CD4-positive, alpha-beta T cell treated with Interleukin-10 for 1 hour (primary cell): ENCODE measurements around the gene MON1A.

ENCODE experiments used
- DNase-seq: peaks from one replicate; pipeline ENCODE4 v3.0.0-alpha.2; 2020

MON1A gene

GRCh38 chr3:49886922-49887265, 42.7 kb downstream of the MON1A start:
- no peak for DNase-seq

DNA sequence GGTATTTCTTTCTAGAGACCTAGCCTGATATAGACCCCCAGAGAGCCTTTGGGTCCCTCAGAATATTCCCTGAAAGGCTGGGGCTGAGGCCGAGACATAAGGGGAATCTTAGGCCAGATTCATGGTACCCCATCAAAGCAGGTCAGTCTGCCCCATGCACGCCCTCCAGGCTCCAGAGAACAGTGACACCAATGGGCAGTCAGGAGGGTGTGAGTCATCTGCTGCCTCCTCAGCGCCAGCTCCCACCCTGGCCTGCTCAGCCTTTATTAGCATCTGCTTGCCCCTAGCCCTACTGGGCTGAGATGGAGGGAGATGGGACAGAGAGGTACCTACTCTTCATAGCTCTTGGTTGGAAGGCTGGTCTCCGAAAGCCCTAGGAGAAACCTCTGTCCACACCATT, 45.6 kb downstream of the MON1A start:
- no peak for DNase-seq

DNA sequence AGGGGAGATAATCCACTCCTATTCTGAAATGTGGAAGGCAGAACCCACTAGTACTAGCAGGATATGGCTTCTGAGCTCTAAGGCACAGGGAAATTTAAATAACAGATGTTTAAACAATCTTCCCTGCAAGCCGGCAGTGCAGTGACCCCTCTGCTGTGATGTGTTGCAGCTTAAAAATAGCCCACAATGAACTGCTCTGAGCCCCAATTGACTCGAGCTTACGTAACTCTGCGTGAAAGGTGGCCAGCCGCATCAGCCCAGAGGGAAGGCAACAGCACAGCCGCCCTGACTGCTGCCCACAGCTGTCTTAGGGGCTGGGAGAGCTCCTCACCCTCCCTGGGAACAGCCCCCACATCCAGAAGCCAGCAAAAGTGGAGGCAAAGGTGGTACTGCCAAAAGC, 47.4 kb downstream of the MON1A start:
- no peak for DNase-seq

GRCh38 chr3:49880581-49881315, 48.9 kb downstream of the MON1A start:
- DNase-seq: no peak

- no peak for DNase-seq
Measured at GRCh38 chr3:49879721-49880120, 49.9 kb downstream of the MON1A start.

DNA sequence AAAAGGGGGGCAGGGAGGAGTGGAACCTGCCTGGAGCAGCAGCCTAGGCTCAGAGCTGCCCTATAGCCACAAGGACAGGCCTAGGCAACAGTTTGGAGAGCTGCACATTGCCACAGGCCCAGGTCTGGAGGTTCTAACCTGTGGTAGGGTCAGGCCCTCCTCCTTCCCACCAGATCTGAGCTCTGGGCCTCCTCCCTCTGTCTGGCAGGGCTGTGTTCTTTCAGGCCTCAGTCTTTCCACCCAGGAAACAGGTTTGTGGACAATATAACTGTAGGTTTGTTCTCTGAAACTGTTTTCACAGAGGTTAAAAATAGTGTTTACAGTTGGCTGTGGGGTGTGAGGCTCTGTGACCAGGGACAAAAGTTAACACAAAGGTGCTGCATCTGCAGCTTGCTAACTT, 50.9 kb downstream of the MON1A start:
- no peak for DNase-seq

DNA sequence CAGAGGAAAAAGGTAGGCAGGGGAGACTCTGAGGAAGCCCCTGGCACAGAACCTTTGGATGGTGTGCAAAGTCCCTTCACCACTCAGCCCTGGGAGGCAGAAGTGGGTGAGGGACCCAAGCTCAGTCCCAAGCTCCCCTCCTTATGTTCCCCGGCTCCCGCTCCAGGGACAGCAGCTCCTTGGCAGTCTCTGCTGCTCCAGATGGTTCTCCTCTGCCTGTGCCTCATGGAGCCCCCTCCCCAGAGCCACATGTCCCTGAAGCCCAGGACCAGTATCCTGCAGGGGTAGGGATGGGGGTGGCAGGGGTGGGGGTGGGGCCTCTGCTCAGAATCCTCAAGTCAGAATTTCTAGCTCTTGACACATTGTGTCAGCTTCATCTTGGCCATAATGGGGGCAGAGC, 51.9 kb downstream of the MON1A start:
- no peak for DNase-seq

- DNase-seq: no peak
Measured at GRCh38 chr3:49876567-49876966, 53.0 kb downstream of the MON1A start.

DNA sequence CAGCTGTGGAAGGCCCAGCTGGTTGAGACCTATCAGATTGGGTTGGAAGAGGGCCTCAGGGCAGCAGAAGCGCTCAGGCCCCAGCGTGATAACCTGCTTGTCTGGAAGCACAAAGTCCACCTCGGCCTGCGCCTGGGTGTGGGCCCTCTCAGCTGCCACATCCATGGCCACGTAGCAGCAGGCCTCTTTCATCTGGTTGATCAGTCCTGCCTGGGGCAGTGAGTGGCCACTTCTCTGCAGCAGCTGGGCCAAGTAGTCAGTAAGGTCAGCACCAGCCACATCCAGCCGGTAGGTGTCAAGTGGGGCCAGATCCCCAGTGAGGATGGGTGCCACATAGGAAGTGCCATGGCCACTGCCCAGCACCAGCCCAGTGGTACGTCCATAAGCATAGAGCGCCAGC, 56.0 kb downstream of the MON1A start:
- no peak for DNase-seq

DNA sequence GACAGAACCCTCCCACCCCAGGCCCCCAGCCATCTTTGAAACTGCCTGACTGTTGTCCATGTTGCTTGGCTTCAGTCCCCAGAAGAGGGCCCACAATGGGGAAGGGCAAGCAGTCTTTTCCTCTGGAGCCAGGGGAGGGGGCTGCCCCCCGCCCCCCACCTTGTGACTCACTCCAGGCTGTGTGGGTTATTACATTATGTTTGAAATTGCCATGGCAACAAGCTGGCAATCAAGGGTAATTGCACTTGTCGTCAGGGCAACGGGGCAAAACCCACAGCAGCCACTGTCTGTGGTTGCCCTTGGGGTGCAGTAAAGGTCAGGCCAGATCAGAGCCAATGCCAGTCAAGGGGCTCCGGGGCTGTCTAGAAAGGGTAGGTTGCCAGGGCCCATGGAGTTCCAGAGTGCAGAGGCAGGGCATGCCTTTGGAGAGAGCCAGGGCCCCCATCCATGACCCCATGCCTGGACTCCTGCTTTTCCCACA, 56.8 kb downstream of the MON1A start:
- peak; percentile 36 for DNase-seq

DNA sequence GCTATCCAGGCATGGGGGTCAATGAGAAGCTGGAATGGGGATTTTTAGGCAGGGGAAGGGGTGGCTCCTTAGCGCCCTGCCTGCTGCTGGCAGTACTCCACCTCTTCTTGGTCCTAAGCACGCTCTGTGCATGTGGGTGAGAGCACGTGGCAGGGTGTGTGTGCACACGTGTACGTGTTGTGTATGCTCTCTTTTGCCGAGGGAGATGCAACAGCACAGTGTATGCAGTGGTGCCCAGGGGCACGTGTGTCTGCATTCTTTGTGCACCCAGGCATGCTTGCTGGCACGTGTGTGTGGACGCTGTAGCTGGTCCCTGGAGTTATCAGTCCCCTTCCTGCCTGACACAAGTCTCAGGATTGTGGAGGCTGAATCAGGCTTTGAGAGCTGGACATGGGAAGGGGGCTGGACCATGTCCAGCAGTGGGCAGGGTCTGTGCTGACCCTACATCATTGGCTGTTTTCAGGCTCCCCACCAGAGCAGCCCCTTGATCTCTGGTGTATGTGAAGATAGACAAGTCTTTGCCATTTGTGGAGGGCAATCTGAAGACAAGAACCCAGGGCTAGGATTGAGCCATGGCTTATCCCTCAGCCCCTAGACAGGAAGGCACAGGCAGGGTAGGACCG, 58.0 kb downstream of the MON1A start:
- no peak for DNase-seq

- peak; percentile 27 for DNase-seq
Measured at GRCh38 chr3:49869525-49870126, 60.0 kb downstream of the MON1A start, which contains the start of gene CAMKV. TSS of gene CAMKV (minus strand) at chr3:49869906. CDS start at chr3:49862388, 7,518 bp downstream.

DNA sequence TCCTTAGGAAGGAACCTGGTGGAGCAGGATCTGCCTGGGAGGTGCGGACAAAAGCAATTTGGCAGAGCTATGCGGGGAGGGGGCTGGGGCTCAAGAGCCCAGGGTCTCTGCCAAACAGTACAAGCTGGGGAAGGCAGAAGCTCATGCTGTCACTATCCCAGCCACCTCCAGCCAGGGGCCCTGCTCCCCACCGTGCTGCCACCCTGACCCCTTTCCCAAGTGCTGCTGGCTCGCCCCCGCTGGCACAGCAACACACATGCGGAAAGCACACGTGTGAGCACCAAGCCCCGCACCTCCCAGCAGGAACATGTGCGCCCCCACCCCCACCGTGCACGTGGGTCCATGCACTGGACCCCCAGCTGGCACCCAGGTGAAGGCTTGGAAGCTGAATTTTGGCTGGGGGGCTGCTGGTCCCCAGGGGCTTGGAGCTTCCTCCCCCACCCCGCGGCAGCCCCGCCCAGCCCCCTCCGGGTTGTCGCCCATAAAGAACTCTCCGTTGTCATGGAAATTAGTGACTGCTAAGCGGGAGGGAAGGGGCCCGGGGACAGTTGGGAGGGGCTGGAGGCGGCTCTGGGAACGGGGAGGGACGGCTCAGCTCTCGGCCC, 60.6 kb downstream of the MON1A start:
- no peak for DNase-seq

DNA sequence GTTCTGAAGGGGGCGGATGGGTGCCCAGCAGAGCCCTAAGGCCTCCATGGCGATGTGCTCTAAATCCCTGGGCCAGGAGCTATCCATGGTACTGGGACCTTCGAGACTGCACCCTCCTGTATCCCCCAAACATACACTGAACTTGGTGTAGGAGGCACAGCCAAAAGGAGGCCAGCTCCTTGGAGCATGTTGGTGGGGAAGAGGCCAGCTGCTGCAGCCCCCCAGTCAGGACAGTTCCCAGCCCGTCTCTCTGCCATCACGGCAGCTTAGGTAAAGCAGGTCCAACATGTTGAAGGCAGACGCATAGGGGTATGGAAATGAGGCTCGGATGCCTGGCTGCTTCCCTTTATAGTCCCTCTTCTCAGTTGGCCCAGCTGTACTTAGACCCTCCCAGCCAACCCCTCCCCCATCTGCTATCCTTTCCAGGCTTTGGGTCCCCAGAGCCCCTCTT, 61.7 kb downstream of the MON1A start:
- DNase-seq: peak; percentile 16

GRCh38 chr3:49867400-49867799, 62.2 kb downstream of the MON1A start:
- no peak for DNase-seq

DNA sequence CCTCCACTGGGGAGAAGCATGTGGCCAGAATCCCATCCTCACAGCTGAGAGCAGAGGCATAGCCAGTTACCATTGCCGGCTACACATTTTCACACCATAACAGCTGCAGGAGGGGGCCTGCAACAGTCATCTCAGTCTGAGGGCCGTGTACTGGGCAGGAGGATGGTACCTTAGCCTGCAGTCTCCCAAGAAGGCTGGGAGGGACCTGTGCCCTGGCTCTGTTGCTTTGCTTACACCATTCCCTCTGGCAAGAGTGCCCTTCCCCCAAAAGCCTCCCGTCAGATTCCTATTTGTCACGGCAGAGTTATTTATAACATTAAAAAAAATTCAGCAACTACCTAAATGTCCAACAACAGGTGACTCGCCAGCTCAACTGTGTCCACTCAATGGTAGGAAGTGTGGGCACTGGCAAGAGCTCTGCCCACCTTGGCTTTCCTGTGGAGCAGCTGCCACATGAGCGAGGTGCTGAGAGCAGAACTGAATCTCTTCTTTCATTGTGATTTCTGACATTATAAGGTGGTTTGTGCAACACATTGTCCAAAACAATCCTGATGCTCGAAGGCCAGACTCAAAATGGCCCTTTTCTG, 64.3 kb downstream of the MON1A start:
- DNase-seq: no peak

DNA sequence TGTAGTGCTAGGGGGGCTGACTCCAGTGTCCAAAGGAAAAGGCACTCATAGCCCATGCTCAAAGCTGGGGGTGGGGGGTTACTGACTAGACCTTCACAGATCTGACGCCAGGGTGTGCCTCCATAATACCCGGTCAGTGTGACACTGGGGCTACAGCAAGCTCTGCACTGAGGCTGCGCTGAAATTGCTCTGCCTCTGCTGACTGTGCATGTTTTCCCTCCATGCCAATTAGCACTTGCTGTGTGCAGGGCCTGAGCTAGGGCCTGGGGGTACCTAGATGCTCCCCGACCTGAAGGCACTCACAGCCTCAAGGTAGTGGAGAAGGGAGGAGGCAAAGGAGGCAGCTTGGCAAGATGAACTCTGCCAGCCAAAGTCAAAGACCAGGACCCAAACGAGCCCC, 65.1 kb downstream of the MON1A start:
- DNase-seq: no peak

DNA sequence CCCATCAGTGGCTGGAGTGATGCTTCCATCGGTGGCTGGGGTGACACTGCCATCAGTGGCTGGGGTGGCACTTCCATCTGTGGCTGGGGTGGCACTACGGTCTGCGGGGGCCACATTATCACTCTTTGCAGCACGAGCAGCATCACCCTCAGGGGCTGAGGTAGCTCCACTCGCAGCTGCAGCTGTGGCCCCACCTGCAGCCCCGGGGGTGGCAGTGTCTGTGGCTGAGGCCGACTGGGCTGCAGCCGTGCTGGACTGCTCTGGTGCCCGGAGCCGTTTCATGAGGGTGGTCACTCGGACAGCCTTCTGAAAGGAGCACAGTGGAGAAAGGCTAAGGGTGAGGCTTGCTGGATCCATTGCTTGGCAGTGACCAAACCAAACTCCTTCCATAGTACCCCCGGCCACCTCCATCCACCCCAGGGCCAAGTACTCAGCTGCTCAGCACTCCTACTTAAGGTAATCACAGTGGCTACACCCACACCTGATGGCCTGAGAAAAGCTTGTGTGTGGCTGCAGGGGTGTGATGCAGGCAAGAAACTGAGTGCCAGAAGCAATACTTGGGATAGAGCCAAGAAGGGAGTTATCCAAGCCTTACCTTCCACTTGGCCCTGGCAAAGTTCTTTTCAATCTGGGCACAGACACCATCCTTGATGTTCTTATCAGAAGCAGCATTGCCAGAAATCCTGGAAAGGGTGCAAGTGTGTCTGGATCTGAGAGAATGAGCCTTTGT, 69.9 kb downstream of the MON1A start:
- DNase-seq: no peak
